ENCODE measurements around the gene POLH.

DNA sequence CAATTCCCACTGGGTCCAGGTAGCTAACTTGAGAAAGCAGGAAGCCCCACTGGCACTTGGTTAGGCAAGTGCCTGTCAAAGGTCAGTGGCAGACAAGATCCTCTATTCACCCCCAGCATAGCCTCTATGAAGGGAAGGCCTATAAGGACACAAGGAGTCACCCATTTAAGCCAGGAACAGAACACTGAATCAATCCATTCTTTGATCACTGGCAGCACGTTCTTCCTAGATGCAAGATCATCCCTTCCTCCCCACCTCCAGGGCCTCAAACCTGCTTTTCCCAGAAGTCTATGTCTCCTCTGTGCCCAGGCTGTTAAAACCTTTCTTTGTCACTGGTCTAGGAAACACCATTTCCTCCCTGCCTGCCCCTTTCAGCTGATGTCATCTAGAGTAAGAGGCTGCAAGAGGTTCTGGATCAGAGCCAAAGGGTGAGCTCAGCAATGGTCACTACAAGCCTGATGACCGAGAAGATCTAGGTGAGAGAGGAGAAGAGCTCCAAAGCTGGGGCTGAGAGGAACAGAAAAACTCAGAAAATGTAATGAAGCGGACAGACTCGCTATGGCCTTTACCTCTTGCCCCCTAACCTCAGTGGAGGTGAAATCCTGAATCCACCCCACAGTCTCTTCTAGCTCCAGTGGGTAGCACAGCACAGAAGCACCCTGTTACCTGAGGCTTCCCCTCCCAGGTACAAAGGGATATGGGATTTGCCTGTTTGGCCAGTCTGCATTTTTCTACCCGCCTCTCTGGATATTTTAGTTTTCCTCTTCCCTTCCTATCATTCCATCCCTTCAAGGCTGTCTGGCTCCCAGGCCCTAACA is 51.2 kb downstream of the POLH start:
- TF ChIP-seq, protein P1, sequence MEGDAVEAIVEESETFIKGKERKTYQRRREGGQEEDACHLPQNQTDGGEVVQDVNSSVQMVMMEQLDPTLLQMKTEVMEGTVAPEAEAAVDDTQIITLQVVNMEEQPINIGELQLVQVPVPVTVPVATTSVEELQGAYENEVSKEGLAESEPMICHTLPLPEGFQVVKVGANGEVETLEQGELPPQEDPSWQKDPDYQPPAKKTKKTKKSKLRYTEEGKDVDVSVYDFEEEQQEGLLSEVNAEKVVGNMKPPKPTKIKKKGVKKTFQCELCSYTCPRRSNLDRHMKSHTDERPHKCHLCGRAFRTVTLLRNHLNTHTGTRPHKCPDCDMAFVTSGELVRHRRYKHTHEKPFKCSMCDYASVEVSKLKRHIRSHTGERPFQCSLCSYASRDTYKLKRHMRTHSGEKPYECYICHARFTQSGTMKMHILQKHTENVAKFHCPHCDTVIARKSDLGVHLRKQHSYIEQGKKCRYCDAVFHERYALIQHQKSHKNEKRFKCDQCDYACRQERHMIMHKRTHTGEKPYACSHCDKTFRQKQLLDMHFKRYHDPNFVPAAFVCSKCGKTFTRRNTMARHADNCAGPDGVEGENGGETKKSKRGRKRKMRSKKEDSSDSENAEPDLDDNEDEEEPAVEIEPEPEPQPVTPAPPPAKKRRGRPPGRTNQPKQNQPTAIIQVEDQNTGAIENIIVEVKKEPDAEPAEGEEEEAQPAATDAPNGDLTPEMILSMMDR (IDR thresholded peaks at IDR 0.05), result no peak
- TF ChIP-seq POLR2A (IDR thresholded peaks at IDR 0.05), result no peak
